ENCODE measurements around the gene RARRES1. TPM values are rescaled to one million over a fixed set of nuclear protein-coding genes. Genes with fewer than 3 reads are reported as not detected.

Gene RARRES1
- total RNA-seq, 1 experiment from 2014 or later = 0.20 TPM

- Histone ChIP-seq H3K9ac (ENCODE audit: low read length) (no peak overlapping the region), H3K4me1 (ENCODE audit: control insufficient read depth in 1 of 2, insufficient read depth in 2 of 2, low read length in 2 of 2) (peaks cover 18 to 67% of the 10 kb centered on the region in 2 experiments), H3K79me2 (ENCODE audit: insufficient read depth, low read length) (no peaks in the 10 kb centered on the region), H3K9me2 (ENCODE audit: insufficient read depth) (no peaks in the 10 kb centered on the region), H3K4me3 (replicated peaks in 1 of 2; ENCODE audit: low read depth in 1 of 2, low read length in 2 of 2) (no peak overlapping the region), H3K4me2 (ENCODE audit: low read length) (no peak overlapping the region), H3K36me3 (ENCODE audit: control insufficient read depth in 1 of 2, insufficient read depth in 2 of 2, low read length in 2 of 2) (peaks cover 0 to 19% of the 10 kb centered on the region in 2 experiments; a peak in 1 of 4 replicates), H3K27ac (ENCODE audit: low read depth, low read length) (no peak overlapping the region), H2AFZ (ENCODE audit: low read depth, low read length, poor library complexity, severe bottlenecking) (no peak overlapping the region), H4K20me1 (ENCODE audit: insufficient read depth) (0 out of 2 replicates have a peak, but pooled peaks cover 4% of the 10 kb centered on the region), H3K27me3 (ENCODE audit: insufficient read depth, low read length) (no peaks in the 10 kb centered on the region), H3K9me3 (ENCODE audit: control insufficient read depth in 1 of 2, insufficient read depth in 1 of 2, low read depth in 1 of 2, low read length in 2 of 2) (no peaks in the 10 kb centered on the region)
- ChIA-PET RAD21 (ENCODE audit: low non-redundant PET in 1 of 2, low total read pairs in 2 of 2, uncharacterized antibody in 2 of 2, unreplicated experiment in 2 of 2) (no interaction called here), POLR2A (no interaction called here), CTCF (no interaction called here)
- no TSS peak for BruUV-seq (replicated peaks)
- no peak for ATAC-seq
- intact Hi-C loops (cut with micrococcal nuclease) = no loop called here
- no peak for DNase-seq (ENCODE audit: low read depth, low spot score)
- TF ChIP-seq FOSL1 (IDR thresholded peaks at IDR 0.05; ENCODE audit: low read depth) (no peak), SRF (IDR thresholded peaks at IDR 0.05; ENCODE audit: low read depth) (no peak), POLR2A (IDR thresholded peaks at IDR 0.05; ENCODE audit: borderline replicate concordance, extremely low read depth, insufficient read depth, insufficient read length) (no peak), ATF3 (IDR thresholded peaks at IDR 0.05) (no peak), SP1 (IDR thresholded peaks at IDR 0.05; ENCODE audit: low read depth) (no peak), TCF7L2 (IDR thresholded peaks at IDR 0.05; ENCODE audit: borderline replicate concordance, extremely low read depth, insufficient read depth, insufficient read length) (no peak), ELF1 (IDR thresholded peaks at IDR 0.05; ENCODE audit: borderline replicate concordance, low read depth) (no peak), YY1 (IDR thresholded peaks at IDR 0.05; ENCODE audit: extremely low read depth, insufficient replicate concordance, low read depth, low read length) (no peak), ZBTB33 (IDR thresholded peaks at IDR 0.05; ENCODE audit: extremely low read depth, insufficient replicate concordance, low read length) (no peak), MAX (IDR thresholded peaks at IDR 0.05) (no peak), REST (IDR thresholded peaks at IDR 0.05; ENCODE audit: low read depth) (no peak), EGR1 (IDR thresholded peaks at IDR 0.05; ENCODE audit: low read depth) (no peak), RAD21 (IDR thresholded peaks at IDR 0.05; ENCODE audit: low read depth) (no peak), CBX3 (IDR thresholded peaks at IDR 0.05; ENCODE audit: low read depth) (no peak), POLR2AphosphoS5 (IDR thresholded peaks at IDR 0.05; ENCODE audit: low read depth, low read length) (no peak), ZFX (IDR thresholded peaks at IDR 0.05) (no peak), EZH2 (IDR thresholded peaks at IDR 0.05) (no peak), EZH2phosphoT487 (IDR thresholded peaks at IDR 0.05; ENCODE audit: borderline replicate concordance) (no peak), SIN3A (IDR thresholded peaks at IDR 0.05; ENCODE audit: low read depth) (no peak), CTCF (IDR thresholded peaks at IDR 0.05 in 2 of 3, conservative IDR thresholded peaks at IDR 0.05 in 1 of 3; ENCODE audit: borderline replicate concordance in 1 of 3, insufficient read depth in 1 of 3, low read depth in 2 of 3, low read length in 2 of 3) (no peak)
Observed at GRCh38 chr3:158712443-158712842, 19.8 kb downstream of the RARRES1 start.

Data from HCT116 (cell line).